G401 (cell line): ENCODE measurements around the gene PTCD3. TPM values are rescaled to one million over a fixed set of nuclear protein-coding genes. Genes with fewer than 3 reads are reported as not detected.
A peak's percentile ranks its signal among the peaks of the same experiment; 100 is the strongest.

ENCODE experiments used
- DNase-seq: peaks from one replicate; pipeline ENCODE4 v3.0.0-alpha.2; 2015; ENCODE audit warnings: low spot score
- in situ Hi-C: cut with HindIII; loops from 2 replicates; pipeline ENCODE4 v1.10.0; 2016; ENCODE audit warnings: low sequenced_read_pairs, mixed read lengths
- total RNA-seq: library from RNA; depleted of rRNA; stranded (reverse); fragments of >200 nt; shearing (Covaris generic); gene quantifications from 2 replicates; pipeline ENCODE4 v1.2.3, GENCODE V29; 2014

PTCD3 gene
- total RNA-seq, 1 experiment from 2014 or later: 175 TPM

DNA sequence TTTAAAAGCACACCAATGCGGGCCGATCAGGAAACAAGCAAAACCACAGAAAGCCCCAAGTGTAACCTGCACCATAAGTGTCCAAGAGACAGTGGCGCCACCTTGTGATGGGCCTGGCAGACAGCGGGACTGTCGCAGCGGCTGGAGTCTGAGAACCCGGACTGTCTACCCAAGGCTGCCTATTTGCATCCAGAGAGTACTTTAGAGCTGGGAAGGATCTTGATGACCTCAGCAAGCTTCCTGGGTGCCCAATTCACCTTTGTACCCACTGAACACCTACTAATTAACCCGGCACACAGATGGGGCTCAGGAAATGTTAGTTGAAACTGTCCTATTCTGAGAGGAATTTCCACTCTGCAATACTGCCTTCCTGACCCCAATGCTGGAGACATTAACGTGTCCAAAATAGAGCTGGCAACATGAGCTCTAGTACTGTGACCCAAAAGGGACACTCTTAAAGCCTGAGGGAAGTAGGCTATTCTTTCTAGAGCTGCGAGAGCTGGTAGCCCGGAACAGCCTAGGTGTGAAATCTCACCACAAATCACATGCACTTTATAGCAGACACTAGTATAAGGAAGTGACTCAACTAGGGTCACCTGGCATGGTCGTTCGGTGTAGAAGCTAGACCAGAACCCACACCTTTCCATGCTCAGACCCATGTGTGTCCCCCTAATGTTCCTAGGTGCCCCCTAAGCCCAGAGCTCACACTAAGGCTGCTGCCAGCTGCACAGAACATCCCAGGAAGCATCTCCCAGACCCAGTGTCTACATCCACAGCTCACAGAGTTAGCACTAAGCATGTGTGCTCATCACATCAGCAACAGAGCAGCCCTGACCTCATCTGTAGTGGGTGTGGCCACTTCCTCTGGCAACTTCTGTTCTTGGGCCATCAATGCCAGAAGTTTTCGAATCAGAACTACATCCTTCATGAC lies 25.8 kb upstream of the PTCD3 start:
- in situ Hi-C loops: no loop called here
- DNase-seq: peak; percentile 65

- no peak for DNase-seq
- in situ Hi-C loops: no loop called here
Measured at GRCh38 chr2:86081724-86082123, 24.3 kb upstream of the PTCD3 start.

DNA sequence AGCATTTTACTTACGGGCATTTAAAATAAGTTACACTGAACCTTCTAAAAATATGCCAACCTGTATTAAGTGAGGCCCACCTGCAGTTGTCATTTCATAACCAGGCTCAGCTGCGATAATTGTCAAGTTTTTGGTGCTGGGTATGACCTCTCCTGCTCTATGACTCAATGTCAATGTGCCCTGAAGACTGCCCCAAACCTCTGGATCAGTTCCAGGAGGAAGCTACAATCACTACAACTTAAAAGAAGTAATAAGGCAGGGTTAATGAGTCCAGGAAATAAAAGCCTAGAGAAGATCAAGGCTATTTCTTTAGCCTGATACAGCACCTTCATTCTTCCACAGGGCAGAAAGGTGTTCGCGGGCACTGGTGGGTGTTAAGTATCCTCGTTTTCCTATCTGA lies 23.3 kb upstream of the PTCD3 start:
- in situ Hi-C loops: no loop called here

GRCh38 chr2:86087936-86088850 lies 17.8 kb upstream of the PTCD3 start:
- no peak for DNase-seq
- in situ Hi-C loops: no loop called here

More for the DNA sequence above, 23.3 kb upstream of the PTCD3 start:
- DNase-seq: no peak

GRCh38 chr2:86094229-86094628 lies 11.8 kb upstream of the PTCD3 start:
- no peak for DNase-seq
- in situ Hi-C loops: no loop called here

DNA sequence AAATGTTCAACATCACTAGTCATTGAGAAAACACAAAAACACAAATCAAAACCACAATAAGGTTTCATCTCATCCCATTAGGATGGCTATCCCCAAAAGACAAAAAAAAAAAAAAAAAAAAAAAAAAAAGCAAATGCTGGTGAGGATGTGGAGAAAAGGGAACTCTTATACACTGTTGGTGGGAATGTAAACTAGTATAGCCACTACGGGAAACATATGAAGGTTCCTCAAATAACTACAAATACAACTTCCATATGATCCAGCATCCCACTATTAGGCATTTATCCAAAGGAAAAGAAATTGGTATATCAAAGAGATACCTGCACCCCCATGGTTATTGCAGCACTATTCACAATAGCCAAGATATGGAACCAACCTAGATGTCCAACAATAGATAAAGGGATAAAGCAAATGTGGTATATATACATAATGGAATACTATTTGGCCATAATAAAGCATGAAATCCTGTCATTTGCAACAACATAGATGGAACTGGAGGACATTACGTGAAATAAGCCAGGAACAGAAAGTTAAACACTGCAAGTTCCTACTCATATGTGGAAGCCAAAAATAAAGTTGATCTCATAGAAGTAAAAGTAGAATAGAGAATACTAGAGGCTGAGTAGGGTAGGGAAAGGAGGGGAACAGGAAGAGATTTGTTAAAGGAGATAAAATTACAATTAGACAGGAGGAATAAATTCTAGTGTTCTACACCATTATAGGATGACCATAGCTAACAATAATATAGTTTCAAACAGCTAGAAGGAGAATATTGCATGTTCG lies 8.7 kb upstream of the PTCD3 start:
- in situ Hi-C loops: no loop called here
- DNase-seq: no peak

DNA sequence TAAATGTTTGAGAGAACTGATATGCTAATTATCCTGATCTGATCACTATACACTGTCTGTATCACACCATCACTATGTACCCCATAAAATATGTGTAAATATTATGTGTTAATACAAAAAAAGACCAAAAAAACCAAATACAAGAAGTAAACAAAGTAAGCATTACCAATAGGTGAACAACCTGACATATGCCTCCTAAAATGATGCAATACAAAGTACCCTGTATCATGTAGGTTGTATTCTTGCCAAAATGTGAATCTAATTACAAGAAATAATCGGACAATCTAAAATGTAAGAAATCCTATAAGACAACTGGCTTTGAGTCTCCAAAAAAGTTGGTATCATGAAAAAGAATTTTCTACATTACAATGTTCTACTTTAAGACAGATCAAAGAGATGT lies 8.1 kb upstream of the PTCD3 start:
- no peak for DNase-seq
- in situ Hi-C loops: no loop called here

DNA sequence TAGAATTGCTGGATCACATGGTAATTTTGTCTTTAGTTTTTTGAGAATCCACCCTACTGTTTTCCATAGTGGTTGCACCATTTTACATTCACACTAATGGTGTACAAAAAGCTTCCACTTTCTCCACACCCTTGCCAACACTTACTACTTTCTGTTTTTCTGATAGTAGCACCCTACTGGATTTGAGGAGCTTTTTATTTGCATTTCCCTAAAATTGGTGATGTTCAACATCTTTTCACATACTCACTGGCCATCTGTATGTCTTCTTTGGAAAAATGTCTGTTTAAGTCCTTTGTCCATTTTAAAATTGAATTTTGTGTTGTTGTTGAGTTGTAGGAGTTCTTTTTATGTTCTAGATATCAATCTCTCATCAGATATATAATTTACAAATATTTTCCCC lies 3.9 kb upstream of the PTCD3 start:
- no peak for DNase-seq
- in situ Hi-C loops: no loop called here

- in situ Hi-C loops: no loop called here
- DNase-seq: peak; percentile 97
Measured at GRCh38 chr2:86105252-86105968, 625 bp upstream of the PTCD3 start, which contains the start of gene POLR1A. Gene POLR1A, minus strand, starts transcription at chr2:86105886. Its CDS starts 110 bp downstream, at chr2:86105776.

- DNase-seq: no peak
Measured at GRCh38 chr2:86107031-86107430, 996 bp downstream of the PTCD3 start.

DNA sequence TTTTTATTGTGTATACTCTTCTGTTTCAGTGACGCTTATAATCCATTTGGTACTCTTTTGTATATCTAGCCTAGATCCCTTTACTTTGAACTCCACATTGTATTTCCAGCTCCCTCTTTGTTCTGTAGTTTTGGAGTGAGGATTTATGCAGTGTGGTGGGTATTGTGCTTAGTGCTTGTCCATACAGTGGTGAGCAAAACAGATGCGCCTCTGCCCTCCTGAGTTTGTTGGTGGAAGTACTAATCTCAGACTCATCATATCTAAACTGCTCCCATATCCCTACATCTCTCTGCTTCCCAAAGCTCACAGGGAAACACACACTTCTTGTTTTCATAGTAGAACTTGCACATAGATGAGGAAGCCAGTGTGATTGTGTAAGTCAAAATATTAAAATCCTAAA lies 12.1 kb downstream of the PTCD3 start:
- in situ Hi-C loops: no loop called here
- no peak for DNase-seq

More at GRCh38 chr2:86107031-86107430, 996 bp downstream of the PTCD3 start:
- in situ Hi-C loops: no loop called here

- in situ Hi-C loops: no loop called here
- DNase-seq: no peak
Measured at GRCh38 chr2:86123328-86123925, 17.4 kb downstream of the PTCD3 start.

DNA sequence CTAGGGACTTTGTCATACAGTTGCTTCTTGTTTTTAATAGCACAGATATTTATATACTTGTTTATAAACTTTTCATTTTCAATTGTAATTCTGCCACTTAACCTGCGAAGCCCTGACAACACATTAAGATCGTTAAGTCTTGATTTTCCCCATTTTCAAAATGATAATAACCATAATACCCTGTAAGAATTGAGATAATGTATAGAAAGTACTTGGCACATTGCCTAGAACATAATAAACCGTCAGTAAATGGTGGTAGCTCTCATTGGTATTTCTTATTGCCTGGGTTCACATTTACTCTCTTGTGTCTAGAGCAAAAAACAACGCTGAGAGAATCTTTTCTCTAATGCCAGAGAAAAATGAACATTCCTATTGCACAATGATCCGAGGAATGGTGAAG lies 18.6 kb downstream of the PTCD3 start:
- in situ Hi-C loops: no loop called here
- no peak for DNase-seq

DNA sequence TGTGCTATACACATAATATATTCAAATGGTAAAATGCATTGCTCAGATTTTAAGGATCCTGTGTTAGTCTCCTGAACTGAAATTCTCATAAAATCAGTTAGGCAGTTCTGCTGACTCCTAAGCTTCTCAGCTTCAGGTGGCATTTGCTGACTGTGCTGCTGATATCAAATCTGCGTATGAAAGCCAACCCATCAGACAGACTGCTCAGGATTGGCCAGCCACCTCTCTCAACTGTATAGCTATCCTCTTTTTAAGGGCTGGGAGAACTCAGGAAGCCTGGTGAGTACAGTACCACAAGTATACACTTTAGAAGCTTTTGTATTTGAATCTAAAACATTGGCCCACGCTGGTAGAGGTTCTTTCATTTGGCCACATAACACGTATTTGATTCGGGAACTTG lies 28.7 kb downstream of the PTCD3 start:
- in situ Hi-C loops: no loop called here
- DNase-seq: no peak

DNA sequence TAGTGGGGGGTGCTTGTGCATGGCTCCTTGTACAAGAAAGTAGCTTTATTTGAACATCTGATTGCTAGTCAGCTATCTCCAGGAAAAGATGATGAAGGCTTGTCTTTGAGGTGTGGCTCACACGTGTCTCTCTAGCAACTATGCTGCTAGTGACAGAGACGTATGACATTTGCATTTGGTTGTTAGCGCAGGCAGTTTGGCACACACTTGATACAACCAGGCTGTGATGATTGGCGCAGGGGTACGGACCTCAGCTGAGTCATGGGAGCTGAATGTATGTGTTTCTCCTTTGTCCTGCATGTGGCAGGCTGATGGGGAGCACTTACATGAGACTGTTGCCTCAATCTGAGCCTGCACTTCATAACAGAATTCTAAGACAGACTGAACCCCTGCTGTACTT lies 29.6 kb downstream of the PTCD3 start:
- in situ Hi-C loops: no loop called here
- no peak for DNase-seq

DNA sequence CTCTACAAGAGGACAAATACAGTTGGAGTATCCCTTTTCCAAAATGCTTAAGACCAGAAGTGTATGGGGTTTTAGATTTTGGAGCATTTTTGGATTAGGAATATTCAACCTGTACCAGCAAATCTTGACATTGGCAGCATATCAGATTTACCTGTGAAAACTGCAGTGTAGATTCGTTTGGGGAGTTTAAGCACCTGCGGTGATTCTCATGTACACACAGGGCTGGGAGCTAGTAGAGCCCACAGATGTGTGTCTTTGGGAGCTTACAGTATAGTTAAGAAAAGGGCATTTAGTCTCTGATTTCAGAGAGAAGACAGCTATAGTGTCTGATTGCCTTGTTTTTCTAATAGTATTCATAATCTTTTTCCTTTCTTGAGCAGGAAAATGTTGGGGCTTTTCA lies 30.1 kb downstream of the PTCD3 start:
- DNase-seq: no peak
- in situ Hi-C loops: no loop called here

GRCh38 chr2:86138736-86139625 lies 32.9 kb downstream of the PTCD3 start:
- in situ Hi-C loops: no loop called here
- DNase-seq: no peak
